OCI-LY7 (cell line): ENCODE results near the gene SLC6A7. TPM values are rescaled to one million over a fixed set of nuclear protein-coding genes. Genes with fewer than 3 reads are reported as not detected.

Experiments
- BruUV-seq: library from RNA; stranded (reverse); fragments of 400-500 nt; replicated peaks from 2 replicates; lab custom pipeline; 2021; lab: Mats Ljungman, UMichigan
- CTCF ChIA-PET: fragments of 300-600 bp; sonication (Branson Sonifier 250); formaldehyde crosslinking; loops from one replicate; lab custom pipeline; 2022; ENCODE audit warnings: antibody characterized with exemption; ENCODE audit not compliant: unreplicated experiment; lab: Charles Lee
- POLR2A ChIA-PET: fragments of 300-600 bp; sonication (Branson Sonifier 250); formaldehyde crosslinking; loops from one replicate; lab custom pipeline; 2022; ENCODE audit warnings: antibody characterized with exemption; lab: Charles Lee
- DNase-seq: peaks from one replicate; pipeline ENCODE4 v3.0.0-alpha.2; 2015; ENCODE audit warnings: low spot score
- H2AFZ ChIP-seq: fragments of 200-600 bp; sonication (generic), shearing (Covaris generic); 2 replicates; pipeline ENCODE4 v1.6.1; 2014; ENCODE audit warnings: mild to moderate bottlenecking, antibody characterized with exemption, low read length, moderate library complexity
- H3K27ac ChIP-seq: fragments of 200-600 bp; sonication (generic); 2 replicates; pipeline ENCODE4 v1.5.1; 2014; ENCODE audit warnings: mixed run types, low read depth, mild to moderate bottlenecking, moderate library complexity, low read length, inconsistent platforms; ENCODE audit not compliant: poor library complexity, severe bottlenecking
- H3K36me3 ChIP-seq: fragments of 200-600 bp; sonication (generic); 2 replicates; pipeline ENCODE4 v1.6.1; 2014; ENCODE audit warnings: mild to moderate bottlenecking, antibody characterized with exemption, low read length, moderate library complexity, mixed read lengths; ENCODE audit not compliant: insufficient read depth
- H3K4me1 ChIP-seq: fragments of 200-600 bp; sonication (generic); 2 replicates; pipeline ENCODE4 v1.5.1; 2014; ENCODE audit warnings: mild to moderate bottlenecking, low read length; ENCODE audit not compliant: insufficient read depth, poor library complexity, severe bottlenecking
- H3K4me2 ChIP-seq: fragments of 200-600 bp; sonication (generic); 2 replicates; pipeline ENCODE4 v1.6.1; 2014; ENCODE audit warnings: mild to moderate bottlenecking, low read length
- H3K4me3 ChIP-seq: fragments of 200-600 bp; sonication (generic); 2 replicates; pipeline ENCODE4 v1.5.1; 2014; ENCODE audit warnings: mild to moderate bottlenecking, low read depth, low read length; ENCODE audit not compliant: poor library complexity, severe bottlenecking
- H3K79me2 ChIP-seq: fragments of 200-600 bp; sonication (generic); 2 replicates; pipeline ENCODE4 v1.6.1; 2016; ENCODE audit warnings: low read depth, mild to moderate bottlenecking, low read length, moderate library complexity, mixed read lengths; ENCODE audit not compliant: insufficient read depth
- H3K9me2 ChIP-seq: fragments of 200-600 bp; sonication (generic); 2 replicates; pipeline ENCODE4 v1.6.1; 2016; ENCODE audit warnings: mild to moderate bottlenecking, low read length, mixed read lengths; ENCODE audit not compliant: insufficient read depth
- H3K9me3 ChIP-seq: fragments of 200-600 bp; sonication (generic); 2 replicates; pipeline ENCODE4 v1.6.1; 2014; ENCODE audit warnings: mild to moderate bottlenecking, mixed run types, low read length, mixed read lengths
- H4K20me1 ChIP-seq: fragments of 200-600 bp; sonication (generic); 2 replicates; pipeline ENCODE4 v1.6.1; 2014; ENCODE audit warnings: mild to moderate bottlenecking, antibody characterized with exemption, low read length, moderate library complexity, mixed read lengths; ENCODE audit not compliant: insufficient read depth
- CTCF ChIP-seq: fragments of 200-600 bp; sonication (generic); conservative IDR thresholded peaks from 2 replicates; pipeline ENCODE4 v1.5.1; 2014; ENCODE audit warnings: mild to moderate bottlenecking, antibody characterized with exemption, low read length, moderate library complexity, mixed read lengths
- EZH2phosphoT487 ChIP-seq: fragments of 200-600 bp; sonication (generic); IDR thresholded peaks from 2 replicates; pipeline ENCODE4 v1.6.1; 2018; ENCODE audit warnings: low read depth, borderline replicate concordance, mild to moderate bottlenecking, mixed run types, antibody characterized with exemption, low read length, moderate library complexity, mixed read lengths
- intact Hi-C: fragments of 100-400 bp; cut with micrococcal nuclease; formaldehyde crosslinking; loops from one replicate; pipeline ENCODE4 v1.10.0; 2022; ENCODE audit not compliant: unreplicated experiment
- total RNA-seq, 2 experiments: library from RNA; depleted of rRNA in 1 of 2; stranded (reverse); fragments of >200 nt in 1 of 2; shearing (Covaris generic) in 1 of 2; gene quantifications; 2 replicates each; pipeline ENCODE4 v1.2.3, GENCODE V29; 2014 to 2022

Gene SLC6A7
- total RNA-seq, 2 experiments from 2014 or later, result not detected

GRCh38 chr5:150206779-150207115 lies 16.9 kb downstream of the SLC6A7 start:
- DNase-seq, result no peak
- no TSS peak for BruUV-seq
- ChIA-PET CTCF (no interaction called here), POLR2A (interaction anchor here (0.6 kb wide), 1 partner anchor 727 kb away, joined by 3 read pairs; no protein-coding TSS in a partner anchor)
- no peak overlapping the region for H3K4me2 ChIP-seq
- intact Hi-C loops, result no loop called here
- no peaks in the 10 kb centered on the region for H3K9me3 ChIP-seq
- H4K20me1 ChIP-seq, result no peaks in the 10 kb centered on the region
- H3K4me3 ChIP-seq, result no peak overlapping the region
- no peaks in the 10 kb centered on the region for H3K9me2 ChIP-seq
- no peaks in the 10 kb centered on the region for H3K4me1 ChIP-seq
- TF ChIP-seq EZH2phosphoT487, result no peak
- no peak for TF ChIP-seq CTCF
- no peaks in the 10 kb centered on the region for H3K79me2 ChIP-seq
- H2AFZ ChIP-seq, result no peak overlapping the region
- no peaks in the 10 kb centered on the region for H3K36me3 ChIP-seq
- H3K27ac ChIP-seq, result no peak overlapping the region

GRCh38 chr5:150208187-150209098 lies 18.6 kb downstream of the SLC6A7 start:
- intact Hi-C loops, result no loop called here
- ChIA-PET POLR2A (interaction anchor here (0.6 to 1.3 kb wide), 2 partner anchors 7 to 147 kb away, joined by 3 read pairs; no protein-coding TSS in a partner anchor), CTCF (no interaction called here)

More at GRCh38 chr5:150208187-150209098, 18.6 kb downstream of the SLC6A7 start:
- TF ChIP-seq CTCF (no peak), EZH2phosphoT487 (no peak)
- H3K4me3 ChIP-seq, result no peak overlapping the region
- no peaks in the 10 kb centered on the region for H3K4me1 ChIP-seq
- H4K20me1 ChIP-seq, result no peaks in the 10 kb centered on the region
- no peaks in the 10 kb centered on the region for H3K9me3 ChIP-seq
- no peak overlapping the region for H2AFZ ChIP-seq
- no peaks in the 10 kb centered on the region for H3K9me2 ChIP-seq
- no peak for DNase-seq
- no peak overlapping the region for H3K4me2 ChIP-seq
- no peaks in the 10 kb centered on the region for H3K36me3 ChIP-seq
- H3K27ac ChIP-seq, result no peak overlapping the region
- no peaks in the 10 kb centered on the region for H3K79me2 ChIP-seq
- no TSS peak for BruUV-seq
